DND-41 (cell line): ENCODE measurements around the gene ICA1.

Experiments
- ATAC-seq: fragments of 200-7000 bp; cut with Tn5 transposase; 3 replicates; pipeline ENCODE4 v1.9.1; 2021; ENCODE audit warnings: low read depth; ENCODE audit not compliant: insufficient read depth
- DNase-seq: peaks from one replicate; pipeline ENCODE4 v3.0.0-alpha.2; 2020
- H2AFZ ChIP-seq: 2 replicates; pipeline ENCODE4 v1.6.0; 2012; ENCODE audit warnings: low read depth, low read length
- H3K27ac ChIP-seq: 2 replicates; pipeline ENCODE4 v1.5.1; 2012; ENCODE audit warnings: low read length, inconsistent platforms
- H3K27me3 ChIP-seq: fragments of 200-600 bp; sonication (generic); 2 replicates; pipeline ENCODE4 v1.6.0; 2012; ENCODE audit warnings: low read length, mild to moderate bottlenecking, inconsistent platforms; ENCODE audit not compliant: insufficient read depth, poor library complexity
- H3K36me3 ChIP-seq: 2 replicates; pipeline ENCODE4 v1.5.1; 2012; ENCODE audit warnings: low read length, inconsistent platforms; ENCODE audit not compliant: insufficient read depth
- H3K4me1 ChIP-seq: 2 replicates; pipeline ENCODE4 v1.5.1; 2012; ENCODE audit warnings: mild to moderate bottlenecking, low read length; ENCODE audit not compliant: insufficient read depth
- H3K4me2 ChIP-seq: 2 replicates; pipeline ENCODE4 v1.6.0; 2012; ENCODE audit warnings: mild to moderate bottlenecking, moderate library complexity, low read length, inconsistent platforms; ENCODE audit not compliant: insufficient read depth
- H3K4me3 ChIP-seq, 2 experiments: fragments of 200-600 bp in 1 of 2; shearing (Covaris generic) in 1 of 2; 2 replicates each; pipeline ENCODE4 v1.5.1; 2012 to 2016; ENCODE audit warnings: inconsistent platforms in 2 of 2, low read length in 2 of 2, mild to moderate bottlenecking in 2 of 2, low read depth in 1 of 2, moderate library complexity in 1 of 2
- H3K79me2 ChIP-seq: 2 replicates; pipeline ENCODE4 v1.6.0; 2012; ENCODE audit warnings: low read length, inconsistent platforms; ENCODE audit not compliant: insufficient read depth
- H3K9ac ChIP-seq: 2 replicates; pipeline ENCODE4 v1.6.0; 2012; ENCODE audit warnings: low read depth, mild to moderate bottlenecking, inconsistent platforms, low read length, moderate library complexity
- H3K9me3 ChIP-seq: 2 replicates; pipeline ENCODE4 v1.5.1; 2012; ENCODE audit warnings: low read length, moderate library complexity, mild to moderate bottlenecking, inconsistent platforms; ENCODE audit not compliant: insufficient read depth, severe bottlenecking
- H4K20me1 ChIP-seq: 2 replicates; pipeline ENCODE4 v1.6.0; 2012; ENCODE audit warnings: low read length; ENCODE audit not compliant: insufficient read depth
- CTCF ChIP-seq: IDR thresholded peaks from 2 replicates; pipeline ENCODE4 v1.5.1; 2012; ENCODE audit warnings: borderline replicate concordance, low read length, moderate library complexity, mild to moderate bottlenecking; ENCODE audit not compliant: poor library complexity, severe bottlenecking; ENCODE audit errors: extremely low read depth
- EZH2 ChIP-seq: IDR thresholded peaks from 3 replicates; pipeline ENCODE4 v1.6.1; 2012; ENCODE audit warnings: borderline replicate concordance, low read depth, mild to moderate bottlenecking, moderate library complexity, low read length, inconsistent platforms; ENCODE audit not compliant: severe bottlenecking

The ICA1 gene

GRCh38 chr7:8160779-8161345, 101.1 kb downstream of the ICA1 start:
- no peaks in the 10 kb centered on the region for H3K36me3 ChIP-seq
- no peak overlapping the region for H2AFZ ChIP-seq
- DNase-seq (no peak), ATAC-seq (no peak)
- no peaks in the 10 kb centered on the region for H3K9me3 ChIP-seq
- H3K4me2 ChIP-seq = no peak overlapping the region
- TF ChIP-seq EZH2 (no peak), CTCF (no peak)
- H3K27ac ChIP-seq = no peak overlapping the region
- no peak overlapping the region for H3K9ac ChIP-seq
- H3K79me2 ChIP-seq = no peaks in the 10 kb centered on the region
- no peak overlapping the region for H3K4me3 ChIP-seq
- H3K4me1 ChIP-seq = no peaks in the 10 kb centered on the region
- H4K20me1 ChIP-seq = no peaks in the 10 kb centered on the region
- H3K27me3 ChIP-seq = no peaks in the 10 kb centered on the region

GRCh38 chr7:8160250-8160649, 101.7 kb downstream of the ICA1 start:
- ATAC-seq = no peak
- Histone ChIP-seq H2AFZ (no peak overlapping the region), H3K27me3 (no peaks in the 10 kb centered on the region), H3K9ac (no peak overlapping the region), H3K4me2 (no peak overlapping the region), H3K79me2 (no peaks in the 10 kb centered on the region), H3K4me3 (no peak overlapping the region), H3K36me3 (no peaks in the 10 kb centered on the region), H3K9me3 (no peaks in the 10 kb centered on the region), H3K27ac (no peak overlapping the region), H3K4me1 (no peaks in the 10 kb centered on the region), H4K20me1 (no peaks in the 10 kb centered on the region)
- no peak for TF ChIP-seq CTCF
- TF ChIP-seq EZH2 = no peak
- DNase-seq = no peak

- H3K9me3 ChIP-seq = no peaks in the 10 kb centered on the region
- DNase-seq = no peak
- no peak overlapping the region for H2AFZ ChIP-seq
- no peak overlapping the region for H3K27ac ChIP-seq
- no peak overlapping the region for H3K4me2 ChIP-seq
- H3K36me3 ChIP-seq = no peaks in the 10 kb centered on the region
- H4K20me1 ChIP-seq = no peaks in the 10 kb centered on the region
- no peaks in the 10 kb centered on the region for H3K79me2 ChIP-seq
- no peak for ATAC-seq
- no peak overlapping the region for H3K4me3 ChIP-seq
- peaks cover 3% of the 10 kb centered on the region for H3K4me1 ChIP-seq
- no peak overlapping the region for H3K9ac ChIP-seq
- no peaks in the 10 kb centered on the region for H3K27me3 ChIP-seq
- TF ChIP-seq CTCF (no peak), EZH2 (no peak)
Observed at GRCh38 chr7:8159595-8159994, 102.4 kb downstream of the ICA1 start.

GRCh38 chr7:8157296-8157695, 104.7 kb downstream of the ICA1 start:
- DNase-seq (no peak), ATAC-seq (no peak)
- Histone ChIP-seq H3K36me3 (no peaks in the 10 kb centered on the region), H3K27me3 (no peaks in the 10 kb centered on the region), H3K9me3 (no peaks in the 10 kb centered on the region), H3K9ac (no peak overlapping the region), H3K4me2 (no peak overlapping the region), H3K4me3 (no peak overlapping the region), H4K20me1 (no peaks in the 10 kb centered on the region), H3K27ac (no peak overlapping the region), H3K79me2 (no peaks in the 10 kb centered on the region), H3K4me1 (peaks cover 18% of the 10 kb centered on the region), H2AFZ (no peak overlapping the region)
- no peak for TF ChIP-seq CTCF
- no peak for TF ChIP-seq EZH2
